SU-DHL-6 (cell line): Measurements from ENCODE around the gene RPL36AL.
"Not testable (repeated sequence)": the region's sequence is repeated elsewhere in the genome, so short reads cannot be mapped to it uniquely, and the experiment has no call there.

ENCODE experiments used
- H2AFZ ChIP-seq: fragments of 200-600 bp; sonication (generic); 2 replicates; pipeline ENCODE4 v1.6.1; 2014; ENCODE audit warnings: low read depth, mild to moderate bottlenecking, moderate library complexity, mixed read lengths, antibody characterized with exemption, low read length; ENCODE audit not compliant: severe bottlenecking
- H3F3A ChIP-seq: fragments of 200-600 bp; shearing (Covaris generic); 2 replicates; pipeline ENCODE4 v1.6.0; 2016; ENCODE audit warnings: antibody characterized with exemption, mild to moderate bottlenecking; ENCODE audit not compliant: insufficient read depth
- H3K27ac ChIP-seq: fragments of 200-600 bp; sonication (generic); 2 replicates; pipeline ENCODE4 v1.5.1; 2016; ENCODE audit warnings: low read depth, mild to moderate bottlenecking, low read length, moderate library complexity, mixed read lengths
- H3K27me3 ChIP-seq: fragments of 200-600 bp; sonication (generic), shearing (Covaris generic); 2 replicates; pipeline ENCODE4 v1.6.0; 2014; ENCODE audit warnings: mild to moderate bottlenecking, low read length
- H3K36me3 ChIP-seq: fragments of 200-600 bp; sonication (generic); 2 replicates; pipeline ENCODE4 v1.6.1; 2014; ENCODE audit warnings: mild to moderate bottlenecking, low read length, mixed read lengths
- H3K4me2 ChIP-seq: fragments of 300-600, 200-600 bp; shearing (Covaris generic), sonication (generic); 2 replicates; pipeline ENCODE4 v1.6.0; 2014; ENCODE audit warnings: low read length, low read depth, mild to moderate bottlenecking; ENCODE audit not compliant: poor library complexity, severe bottlenecking
- H3K4me3 ChIP-seq: fragments of 200-600 bp; sonication (generic); 2 replicates; pipeline ENCODE4 v1.5.1; 2014; ENCODE audit warnings: antibody characterized with exemption, low read length, mild to moderate bottlenecking, mixed read lengths; ENCODE audit not compliant: insufficient read depth, poor library complexity, severe bottlenecking
- H3K79me2 ChIP-seq: fragments of 200-600 bp; sonication (generic); 2 replicates; pipeline ENCODE4 v1.6.1; 2014; ENCODE audit warnings: mild to moderate bottlenecking, low read length, moderate library complexity; ENCODE audit not compliant: insufficient read depth
- H3K9ac ChIP-seq: fragments of 200-600 bp; sonication (generic); 2 replicates; pipeline ENCODE4 v1.7.0; 2014; ENCODE audit warnings: mild to moderate bottlenecking, low read length
- H3K9me2 ChIP-seq: fragments of 200-600 bp; sonication (generic); replicated peaks from 2 replicates; pipeline ENCODE4 v1.6.1; 2014; ENCODE audit warnings: low read length; ENCODE audit not compliant: insufficient read depth
- H3K9me3 ChIP-seq: fragments of 200-600 bp; sonication (generic); 2 replicates; pipeline ENCODE4 v1.6.1; 2014; ENCODE audit warnings: low read length, mixed read lengths; ENCODE audit not compliant: insufficient read depth
- H4K20me1 ChIP-seq: fragments of 200-600 bp; sonication (generic); 2 replicates; pipeline ENCODE4 v1.6.1; 2014; ENCODE audit warnings: low read depth, mild to moderate bottlenecking, antibody characterized with exemption, low read length, moderate library complexity, mixed read lengths
- CTCF ChIP-seq: fragments of 200-600 bp; sonication (generic); IDR thresholded peaks from one replicate; pipeline ENCODE4 v1.5.1; 2017; ENCODE audit warnings: antibody characterized with exemption, mild to moderate bottlenecking, low read length, moderate library complexity; ENCODE audit not compliant: insufficient read depth, poor library complexity, severe bottlenecking
- EZH2phosphoT487 ChIP-seq: fragments of 200-600 bp; sonication (generic), shearing (Covaris generic); conservative IDR thresholded peaks from 2 replicates; pipeline ENCODE4 v1.6.1; 2018; ENCODE audit warnings: mild to moderate bottlenecking, antibody characterized with exemption, low read length, moderate library complexity, mixed read lengths

Gene RPL36AL

GRCh38 chr14:49621114-49621881 lies 872 bp upstream of the RPL36AL start:
- Histone ChIP-seq H3K9me3 (no peaks in the 10 kb centered on the region), H3K9me2 (no peaks in the 10 kb centered on the region), H3F3A (peaks cover 49% of the 10 kb centered on the region), H4K20me1 (peaks cover 27% of the 10 kb centered on the region), H3K79me2 (peaks cover 95% of the 10 kb centered on the region), H3K27ac (peak overlapping the region; percentile 79), H3K36me3 (peaks cover 24% of the 10 kb centered on the region), H3K27me3 (no peaks in the 10 kb centered on the region), H3K4me3 (peak overlapping the region; percentile 78), H3K9ac (peak overlapping the region; percentile 90), H3K4me2 (peak overlapping the region; percentile 83), H2AFZ (peak overlapping the region; percentile 70)
- TF ChIP-seq EZH2phosphoT487 (no peak), CTCF (no peak)

- peak overlapping the region; percentile 78 for H3K4me3 ChIP-seq
- peak overlapping the region; percentile 79 for H3K27ac ChIP-seq
- H3K4me2 ChIP-seq = peak overlapping the region; percentile 89
- peaks cover 48% of the 10 kb centered on the region for H3F3A ChIP-seq
- H3K9ac ChIP-seq = peak overlapping the region; percentile 90
- H3K27me3 ChIP-seq = no peaks in the 10 kb centered on the region
- no peaks in the 10 kb centered on the region for H3K9me2 ChIP-seq
- no peak overlapping the region for H2AFZ ChIP-seq
- no peaks in the 10 kb centered on the region for H3K9me3 ChIP-seq
- H4K20me1 ChIP-seq = peaks cover 17% of the 10 kb centered on the region
- TF ChIP-seq EZH2phosphoT487 (no peak), CTCF (no peak)
- peaks cover 19% of the 10 kb centered on the region for H3K36me3 ChIP-seq
- H3K79me2 ChIP-seq = peaks cover 83% of the 10 kb centered on the region
These were observed 696 bp downstream of the RPL36AL start for GRCh38 chr14:49619730-49620129.

GRCh38 chr14:49619273-49619672 lies 1.2 kb downstream of the RPL36AL start:
- H3K36me3 ChIP-seq = peaks cover 18% of the 10 kb centered on the region
- not testable (repeated sequence) for H2AFZ ChIP-seq, H3K9me3 ChIP-seq, H3K9me2 ChIP-seq, H3K27me3 ChIP-seq
- H3K27ac ChIP-seq = peak overlapping the region; percentile 79; the same call in 1 of the 2 replicates
- peak overlapping the region; percentile 89 for H3K4me2 ChIP-seq
- H3K9ac ChIP-seq = peak overlapping the region; percentile 90
- peaks cover 48% of the 10 kb centered on the region for H3F3A ChIP-seq
- peaks cover 17% of the 10 kb centered on the region for H4K20me1 ChIP-seq
- peaks cover 80% of the 10 kb centered on the region for H3K79me2 ChIP-seq
- peak overlapping the region; percentile 78 for H3K4me3 ChIP-seq

GRCh38 chr14:49617852-49618519 lies 2.4 kb downstream of the RPL36AL start:
- Histone ChIP-seq H3K27me3 (no peaks in the 10 kb centered on the region), H3K4me2 (peak overlapping the region; percentile 89), H2AFZ (no peak overlapping the region), H3K4me3 (no peak overlapping the region), H3F3A (peaks cover 43% of the 10 kb centered on the region), H3K9me2 (no peaks in the 10 kb centered on the region), H4K20me1 (peaks cover 14% of the 10 kb centered on the region), H3K9ac (no peak overlapping the region), H3K27ac (peak overlapping the region; percentile 17; the same call in 1 of the 2 replicates), H3K36me3 (peaks cover 21% of the 10 kb centered on the region), H3K9me3 (no peaks in the 10 kb centered on the region), H3K79me2 (peaks cover 70% of the 10 kb centered on the region)
- TF ChIP-seq EZH2phosphoT487 = no peak
- TF ChIP-seq CTCF = no peak
